ENCODE results near the gene WDR74. TPM values are rescaled to one million over a fixed set of nuclear protein-coding genes. Genes with fewer than 3 reads are reported as not detected.

The WDR74 gene
- total RNA-seq, 4 donors from 2014 or later: 18.3 to 53.1 (median 48.1) TPM

DNA sequence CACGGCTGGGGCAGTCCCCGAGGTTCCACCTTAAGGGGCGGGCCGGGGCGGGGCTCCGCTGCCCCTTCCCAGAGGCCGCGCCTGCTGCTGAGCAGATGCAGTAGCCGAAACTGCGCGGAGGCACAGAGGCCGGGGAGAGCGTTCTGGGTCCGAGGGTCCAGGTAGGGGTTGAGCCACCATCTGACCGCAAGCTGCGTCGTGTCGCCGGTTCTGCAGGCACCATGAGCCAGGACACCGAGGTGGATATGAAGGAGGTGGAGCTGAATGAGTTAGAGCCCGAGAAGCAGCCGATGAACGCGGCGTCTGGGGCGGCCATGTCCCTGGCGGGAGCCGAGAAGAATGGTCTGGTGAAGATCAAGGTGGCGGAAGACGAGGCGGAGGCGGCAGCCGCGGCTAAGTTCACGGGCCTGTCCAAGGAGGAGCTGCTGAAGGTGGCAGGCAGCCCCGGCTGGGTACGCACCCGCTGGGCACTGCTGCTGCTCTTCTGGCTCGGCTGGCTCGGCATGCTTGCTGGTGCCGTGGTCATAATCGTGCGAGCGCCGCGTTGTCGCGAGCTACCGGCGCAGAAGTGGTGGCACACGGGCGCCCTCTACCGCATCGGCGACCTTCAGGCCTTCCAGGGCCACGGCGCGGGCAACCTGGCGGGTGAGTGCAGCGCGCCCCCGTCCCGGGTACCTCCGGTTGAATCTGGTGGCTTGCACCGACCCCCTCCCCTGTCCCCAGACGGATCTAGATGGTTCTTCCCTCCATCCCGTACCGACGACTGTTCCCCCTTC, 41.6 kb upstream of the WDR74 start, which contains the start of gene SLC3A2:
Gene SLC3A2, plus strand, starts transcription at position 94 of the 776 bp plus-strand sequence. Its CDS starts 128 bp downstream, at position 222.
- Histone ChIP-seq H3K27me3 (no peaks in the 10 kb centered on the region), H3K27ac (replicated peaks in 1 of 4) (peak within 1 kb of the TSS; percentile 94 to 100 (median 99)), H3K9me3 (no peaks in the 10 kb centered on the region), H3K4me1 (peaks cover 39 to 66% (median 62%) of the 10 kb centered on the region in 4 donors), H3K36me3 (peaks cover 33 to 38% (median 37%) of the 10 kb centered on the region in 4 donors), H3K4me3 (peak within 1 kb of the TSS; percentile 72 to 100 (median 95))
- WGBS: under 1% methylated on average over 42 of the region's 69 CpGs
- TF ChIP-seq POLR2AphosphoS5 (IDR thresholded peaks at IDR 0.05): peak; percentile 99
- TF ChIP-seq CTCF (IDR thresholded peaks at IDR 0.05): peak; percentile 69 to 82 (median 75)
- peak; percentile 98 for TF ChIP-seq POLR2A (IDR thresholded peaks at IDR 0.05; ENCODE audit: low read depth)
- TF ChIP-seq EP300 (IDR thresholded peaks at IDR 0.05): no peak
- intact Hi-C loops (cut with DNase I): loop anchor here (2.0 kb wide), 1 partner anchor 26 kb away; no protein-coding TSS in a partner anchor
- DNase-seq (ENCODE audit: extremely low spot score): peak; percentile 97

DNA sequence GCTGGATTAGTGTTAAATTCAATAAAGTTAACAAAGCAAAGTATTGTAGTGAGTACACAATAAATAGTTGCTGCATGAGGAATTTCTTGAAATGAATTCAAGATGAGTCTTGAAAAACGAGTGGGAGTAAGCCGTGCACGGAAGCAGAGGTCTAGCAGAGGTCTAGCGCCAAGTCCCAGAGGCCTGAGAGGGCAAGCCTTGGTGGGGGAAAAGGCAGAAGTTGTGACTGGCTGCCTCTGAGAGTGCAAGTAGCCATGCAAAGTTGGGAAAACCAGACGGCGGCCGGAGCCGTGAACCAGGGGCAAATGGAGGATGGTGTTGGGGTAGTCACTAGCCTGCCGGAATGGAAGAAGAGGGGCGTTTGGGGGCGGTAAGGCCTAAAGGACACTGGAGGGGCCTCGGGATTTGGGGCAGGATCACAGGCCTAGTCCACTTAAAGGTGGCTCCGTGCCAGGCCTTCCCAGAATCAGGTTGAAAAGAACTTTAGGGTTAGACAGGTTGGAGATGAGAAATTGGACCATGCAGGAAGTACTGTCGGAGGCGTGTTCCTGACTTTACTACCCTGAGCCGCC, 40.9 kb upstream of the WDR74 start:
- WGBS: 0% methylated on average over 15 of the region's 16 CpGs
- peak; percentile 96 for DNase-seq (ENCODE audit: extremely low spot score)
- TF ChIP-seq POLR2AphosphoS5 (IDR thresholded peaks at IDR 0.05): no peak
- TF ChIP-seq CTCF (IDR thresholded peaks at IDR 0.05): no peak
- TF ChIP-seq POLR2A (IDR thresholded peaks at IDR 0.05; ENCODE audit: low read depth): no peak
- TF ChIP-seq EP300 (IDR thresholded peaks at IDR 0.05): no peak
- Histone ChIP-seq H3K9me3 (no peaks in the 10 kb centered on the region), H3K4me1 (peaks cover 39 to 59% (median 55%) of the 10 kb centered on the region in 4 donors), H3K27ac (replicated peaks in 1 of 4) (peak overlapping the region; percentile 94 to 100 (median 99)), H3K4me3 (peak overlapping the region; percentile 72 to 100 (median 95)), H3K27me3 (no peaks in the 10 kb centered on the region), H3K36me3 (peaks cover 26 to 31% (median 30%) of the 10 kb centered on the region in 4 donors)
- intact Hi-C loops (cut with DNase I): loop anchor here (2.0 kb wide), 1 partner anchor 26 kb away; no protein-coding TSS in a partner anchor

DNA sequence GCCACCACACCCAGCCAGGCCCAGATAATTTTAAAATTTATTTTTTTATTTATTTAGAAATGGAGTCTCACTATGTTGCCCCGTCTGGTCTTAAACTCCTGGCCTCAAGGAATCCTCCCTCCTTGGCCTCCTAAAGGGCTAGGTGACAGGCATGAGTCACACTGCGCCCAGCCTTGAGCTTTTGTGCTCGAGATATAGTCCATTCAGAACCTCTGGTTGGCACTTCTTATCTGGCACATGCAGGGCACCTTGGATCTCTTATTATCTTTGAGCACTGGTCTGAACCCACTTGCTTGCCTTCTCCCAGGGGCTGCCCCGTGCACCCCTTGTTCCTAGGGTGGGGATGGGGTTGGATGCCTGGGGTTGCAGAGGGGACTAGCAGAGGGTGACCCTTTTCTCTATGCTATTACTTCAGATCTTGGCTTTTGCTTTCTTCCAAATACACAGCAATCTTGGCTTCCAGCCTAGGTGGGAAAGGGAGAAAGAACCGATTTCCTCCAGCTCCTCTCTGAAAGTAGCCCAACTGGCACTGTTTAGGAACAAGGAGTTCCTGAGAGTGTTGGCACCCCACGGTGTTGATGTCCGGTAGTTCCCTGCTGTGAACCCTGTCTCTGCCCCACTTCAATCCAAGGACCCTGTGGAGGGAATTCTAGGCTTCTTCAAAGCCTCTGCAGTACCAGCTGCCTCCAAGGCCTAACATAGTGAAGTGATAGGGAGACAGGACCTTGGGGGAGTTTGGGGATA, 40.0 kb upstream of the WDR74 start:
- peaks cover 17 to 22% (median 21%) of the 10 kb centered on the region in 4 donors for H3K36me3 ChIP-seq
- intact Hi-C loops (cut with DNase I): no loop called here
- no peaks in the 10 kb centered on the region for H3K27me3 ChIP-seq
- peaks cover 38 to 50% (median 47%) of the 10 kb centered on the region in 4 donors for H3K4me1 ChIP-seq
- TF ChIP-seq CTCF (IDR thresholded peaks at IDR 0.05) (no peak), EP300 (IDR thresholded peaks at IDR 0.05) (no peak), POLR2AphosphoS5 (IDR thresholded peaks at IDR 0.05) (peak in 1 of 2 donors; percentile 55)
- peak overlapping the region; percentile 72 to 100 (median 95) for H3K4me3 ChIP-seq
- peak overlapping the region; percentile 94 to 100 (median 99) for H3K27ac ChIP-seq (replicated peaks in 1 of 4)
- H3K9me3 ChIP-seq: no peaks in the 10 kb centered on the region
- no peak for DNase-seq (ENCODE audit: extremely low spot score)
- 54% methylated on average over 7 of the region's 7 CpGs for WGBS

- Histone ChIP-seq H3K27ac (replicated peaks in 1 of 4) (no peak overlapping the region), H3K27me3 (no peaks in the 10 kb centered on the region), H3K36me3 (no peaks in the 10 kb centered on the region), H3K4me1 (peaks cover 16 to 23% (median 20%) of the 10 kb centered on the region in 4 donors), H3K4me3 (no peak overlapping the region), H3K9me3 (no peaks in the 10 kb centered on the region)
- intact Hi-C loops (cut with DNase I): no loop called here
- TF ChIP-seq EP300 (IDR thresholded peaks at IDR 0.05) (no peak), POLR2AphosphoS5 (IDR thresholded peaks at IDR 0.05) (no peak), POLR2A (IDR thresholded peaks at IDR 0.05; ENCODE audit: low read depth) (no peak), CTCF (IDR thresholded peaks at IDR 0.05) (no peak)
- no peak for DNase-seq (ENCODE audit: extremely low spot score)
- WGBS: 93% methylated on average over 6 of the region's 6 CpGs
Measured at GRCh38 chr11:62876712-62877111, 37.3 kb upstream of the WDR74 start.
